GM12875 (cell line): ENCODE data around the gene DKKL1.
"Not testable (repeated sequence)": the region's sequence is repeated elsewhere in the genome, so short reads cannot be mapped to it uniquely, and the experiment has no call there.

Experiments
- H3K4me3 ChIP-seq: one replicate; pipeline ENCODE4 v1.5.1; 2011; ENCODE audit warnings: low read depth, low read length, control low read depth
- CTCF ChIP-seq: IDR thresholded peaks from 2 replicates; pipeline ENCODE4 v1.5.1; 2011; ENCODE audit warnings: low read depth, mild to moderate bottlenecking, control low read depth, inconsistent platforms, low read length, moderate library complexity, borderline replicate concordance; ENCODE audit not compliant: insufficient read depth

DKKL1 gene

DNA sequence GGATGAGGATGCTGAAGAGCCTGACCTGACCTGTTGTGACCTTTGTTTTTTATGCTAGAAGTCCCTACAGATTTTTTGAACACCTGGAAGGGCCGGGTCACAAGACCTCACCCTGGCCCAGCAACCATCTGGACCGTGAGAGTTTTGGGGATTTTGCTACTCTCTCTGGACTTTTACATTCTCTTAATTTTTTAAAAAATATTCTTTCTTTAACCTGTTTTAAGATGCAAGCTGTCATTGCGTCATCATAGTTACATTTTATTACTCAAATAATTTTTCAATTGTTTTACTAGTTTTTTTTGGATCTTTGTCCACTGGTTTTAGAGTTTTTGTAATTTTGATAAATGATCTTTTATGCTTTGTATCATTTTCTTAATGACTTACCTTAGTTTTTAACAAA lies 7.5 kb downstream of the DKKL1 start:
- no peak for TF ChIP-seq CTCF
- no peak overlapping the region for H3K4me3 ChIP-seq

- not testable (repeated sequence) for H3K4me3 ChIP-seq
Observed at GRCh38 chr19:49373174-49373573, 9.5 kb downstream of the DKKL1 start.

- TF ChIP-seq CTCF = no peak
- no peak overlapping the region for H3K4me3 ChIP-seq
Observed at GRCh38 chr19:49374665-49375434, 11.2 kb downstream of the DKKL1 start.

- H3K4me3 ChIP-seq = no peak overlapping the region
- TF ChIP-seq CTCF = no peak
Observed at GRCh38 chr19:49378512-49378911, 14.8 kb downstream of the DKKL1 start.

- no peak for TF ChIP-seq CTCF
- H3K4me3 ChIP-seq = no peak overlapping the region
Observed at GRCh38 chr19:49380391-49380790, 16.7 kb downstream of the DKKL1 start.

DNA sequence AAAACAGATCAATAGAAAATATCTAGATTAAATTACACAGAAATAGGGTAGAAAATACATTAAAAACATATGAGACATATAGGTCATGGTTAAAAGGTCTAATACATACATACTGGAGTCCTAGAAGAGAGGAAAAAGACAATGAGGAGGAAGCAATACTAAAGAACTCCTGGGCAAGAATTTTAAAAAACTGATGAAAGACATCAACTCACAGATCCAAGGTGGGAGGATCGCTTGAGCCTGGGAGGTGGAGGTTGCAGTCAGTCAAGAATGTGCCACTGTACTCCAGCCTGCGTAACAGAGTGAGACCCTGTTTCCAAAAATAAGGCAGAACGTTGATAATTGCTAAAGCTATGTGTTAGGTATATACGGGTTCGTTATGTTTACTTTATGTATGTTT lies 19.0 kb downstream of the DKKL1 start:
- H3K4me3 ChIP-seq = no peak overlapping the region
- TF ChIP-seq CTCF = no peak

GRCh38 chr19:49383599-49383998 lies 19.9 kb downstream of the DKKL1 start:
- no peak overlapping the region for H3K4me3 ChIP-seq
- no peak for TF ChIP-seq CTCF
